NB4 (cell line): ENCODE results near the gene TPCN1.

ENCODE experiments used
- MAX ChIP-seq: IDR thresholded peaks from 2 replicates; pipeline ENCODE4 v1.6.1; 2011; ENCODE audit warnings: low read depth, low read length
- POLR2A ChIP-seq: IDR thresholded peaks from 2 replicates; pipeline ENCODE4 v1.6.1; 2011; ENCODE audit warnings: mild to moderate bottlenecking; ENCODE audit not compliant: insufficient read length; ENCODE audit errors: extremely low read depth

DNA sequence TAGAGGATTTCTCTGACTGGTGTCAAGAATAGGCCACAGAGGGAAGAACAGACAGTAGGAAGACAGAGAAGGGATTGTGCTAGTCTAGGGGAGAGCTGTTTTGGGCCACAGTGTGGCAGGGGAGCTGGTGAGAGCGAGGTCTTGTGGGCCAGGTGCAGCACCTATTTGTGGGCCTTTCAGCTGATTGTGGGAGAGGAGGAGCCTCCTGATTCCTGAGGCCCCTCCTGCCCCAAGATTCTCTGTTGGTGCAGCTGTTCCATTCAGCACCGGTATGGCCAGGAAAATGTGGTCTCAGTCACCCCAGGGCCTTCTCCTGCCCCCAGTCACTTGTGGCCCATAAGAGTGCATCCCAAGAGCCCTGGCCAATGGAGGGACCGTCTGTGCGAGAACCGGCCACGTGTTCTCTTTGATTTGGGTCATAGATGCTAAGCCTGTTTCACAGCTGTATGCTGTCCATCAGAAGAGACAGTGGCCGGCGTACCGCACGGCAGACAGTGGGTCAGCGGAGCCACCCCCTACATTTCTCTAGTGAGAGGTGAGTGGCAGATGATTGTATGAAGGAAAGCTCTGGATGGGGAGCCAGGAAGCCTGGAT lies 27.7 kb downstream of the TPCN1 start:
- TF ChIP-seq POLR2A (no peak), MAX (no peak)
